ENCODE data around the gene DCC.

- TF ChIP-seq CTCF (IDR thresholded peaks at IDR 0.05) (no peak), POLR2AphosphoS5 (IDR thresholded peaks at IDR 0.05) (no peak)
Observed at GRCh38 chr18:53496028-53496427, 1156.0 kb downstream of the DCC start.

Measured in transverse colon (tissue), 4 donors.